GM18873 (cell line): ENCODE results near the gene ZNF507.
"Not testable (repeated sequence)": the region's sequence is repeated elsewhere in the genome, so short reads cannot be mapped to it uniquely, and the experiment has no call there.

ENCODE experiments used
- ATAC-seq: cut with Tn5 transposase; IDR thresholded peaks from one replicate; pipeline ENCODE4 v1.9.1; 2021; ENCODE audit warnings: mild to moderate bottlenecking, moderate library complexity, moderate number of reproducible peaks; ENCODE audit not compliant: unreplicated experiment, low FRiP score

Gene ZNF507

DNA sequence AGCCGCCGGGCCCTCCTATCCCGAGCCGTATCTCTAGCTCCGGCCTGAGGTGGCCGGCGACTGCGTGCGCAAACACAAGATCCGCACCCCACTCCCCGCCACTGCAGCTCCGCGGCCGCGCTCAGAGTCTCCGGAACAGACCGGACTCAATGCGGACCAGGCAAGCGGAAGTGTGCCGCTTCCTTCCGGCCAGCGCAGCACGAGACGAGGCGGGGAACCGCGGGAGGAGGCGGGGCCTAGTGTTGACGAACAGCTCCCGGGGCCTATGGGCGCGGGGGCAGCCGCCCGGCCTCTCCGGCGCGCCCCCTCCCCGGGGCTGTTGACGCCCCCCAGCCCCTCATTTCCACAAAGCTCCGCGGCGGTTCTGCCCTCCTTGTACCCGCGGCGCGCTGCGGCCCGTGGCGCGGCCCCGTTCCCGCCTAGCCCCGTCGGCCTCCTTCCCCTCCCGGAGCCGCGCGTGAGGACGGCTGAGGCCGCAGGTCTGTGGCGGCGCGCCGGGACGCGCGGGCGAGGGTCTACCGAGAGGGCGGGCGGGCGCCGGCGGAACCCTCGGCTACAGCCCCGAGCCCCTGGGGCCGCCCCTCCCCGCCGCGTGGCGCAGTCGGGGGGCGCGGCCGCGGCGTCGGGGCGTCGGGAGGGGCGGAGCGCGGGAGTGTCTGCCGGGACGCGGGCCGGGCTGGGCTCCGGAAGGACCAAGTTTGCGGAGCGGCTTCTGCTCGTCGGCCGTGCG is 60.2 kb downstream of the ZNF507 start, which contains the start of gene DPY19L3:
Gene DPY19L3, plus strand, starts transcription at position 340 of the 730 bp plus-strand sequence. CDS start 2,484 bp downstream, outside the sequence.
- ATAC-seq: peak; percentile 88

DNA sequence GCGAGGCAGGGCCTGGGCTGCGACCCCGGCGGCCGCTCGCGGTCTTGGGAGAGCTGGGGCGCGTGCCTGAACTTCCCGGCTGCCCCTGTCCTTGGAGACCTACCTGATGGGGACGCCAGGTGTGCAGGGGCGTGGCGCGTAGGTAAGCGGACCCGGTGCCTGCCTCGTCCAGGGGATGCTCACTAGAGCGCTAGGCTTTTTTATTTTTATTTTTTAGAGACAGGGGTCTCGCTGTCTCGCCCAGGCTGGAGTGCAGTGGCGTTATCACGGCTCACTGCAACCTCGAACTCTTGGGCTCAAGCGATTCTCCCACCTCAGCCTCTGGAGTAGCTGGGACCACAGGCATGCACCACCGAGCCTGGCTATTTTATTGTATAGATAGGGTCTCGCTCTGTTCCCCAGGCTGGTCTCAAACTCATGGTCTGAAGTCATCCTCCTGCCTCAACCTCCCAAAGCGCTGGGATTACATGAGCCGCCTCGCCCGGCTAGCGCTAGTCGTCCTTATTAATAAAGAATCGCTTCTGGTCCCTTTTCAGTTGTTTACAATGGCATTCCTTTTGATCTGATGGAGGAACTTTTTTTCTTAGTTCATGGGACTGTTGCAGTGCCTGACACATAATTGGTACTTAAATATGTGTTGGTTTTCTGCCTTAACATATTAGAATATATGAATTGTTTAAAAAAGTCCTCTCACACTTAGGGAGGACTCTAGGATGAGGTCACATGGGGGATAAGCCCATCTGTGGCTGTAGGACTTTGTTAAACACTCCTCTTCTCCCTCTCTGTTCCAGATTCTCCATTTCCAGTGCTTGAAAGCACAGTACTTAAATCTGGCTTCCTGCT is 61.0 kb downstream of the ZNF507 start:
- ATAC-seq: no peak

GRCh38 chr19:32407004-32407992 is 61.9 kb downstream of the ZNF507 start:
- ATAC-seq: no peak

DNA sequence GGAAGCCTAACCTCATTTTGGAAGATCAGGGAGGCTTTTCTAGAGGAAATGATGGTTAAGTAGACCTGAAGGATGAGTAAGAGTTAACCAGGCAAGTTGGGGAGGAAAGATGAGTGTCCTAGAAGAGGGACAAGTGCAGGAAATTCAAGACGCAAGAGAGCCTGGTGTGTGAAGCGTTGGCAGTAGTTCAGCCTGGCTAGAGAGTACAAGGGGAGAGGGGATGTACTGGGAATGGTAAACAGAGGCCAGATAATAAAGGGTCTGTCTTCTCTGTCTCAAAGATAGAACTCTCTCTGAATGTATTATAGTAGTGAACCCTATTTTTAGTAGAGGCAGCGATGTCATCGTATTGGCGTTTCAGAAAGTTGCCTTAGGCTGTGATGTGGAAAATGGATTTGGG is 69.8 kb downstream of the ZNF507 start:
- no peak for ATAC-seq

DNA sequence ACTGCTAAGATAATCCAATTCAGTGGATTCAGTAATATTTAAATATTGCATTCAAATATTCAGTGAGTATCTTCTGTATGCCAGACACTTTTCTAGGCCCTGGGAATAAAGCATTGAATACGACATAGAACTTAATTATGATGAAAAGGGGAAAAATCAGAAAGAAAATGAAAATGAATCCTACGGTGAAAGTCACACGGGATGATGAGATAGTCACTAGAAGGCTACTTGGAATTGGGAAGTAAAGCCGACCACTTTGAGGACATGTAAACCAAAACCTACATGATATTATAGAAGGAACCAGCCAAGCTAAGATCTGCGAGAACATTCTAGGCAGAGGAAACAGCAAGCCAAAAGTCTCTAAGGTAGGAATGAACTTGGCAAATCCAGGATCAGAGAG is 70.3 kb downstream of the ZNF507 start:
- no peak for ATAC-seq

- ATAC-seq: no peak
Observed at GRCh38 chr19:32416749-32417456, 71.5 kb downstream of the ZNF507 start.

GRCh38 chr19:32418155-32418554 is 72.7 kb downstream of the ZNF507 start:
- ATAC-seq: no peak

GRCh38 chr19:32421589-32422361 is 76.4 kb downstream of the ZNF507 start:
- ATAC-seq: no peak

- ATAC-seq: no peak
Observed at GRCh38 chr19:32422435-32422834, 77.0 kb downstream of the ZNF507 start.

DNA sequence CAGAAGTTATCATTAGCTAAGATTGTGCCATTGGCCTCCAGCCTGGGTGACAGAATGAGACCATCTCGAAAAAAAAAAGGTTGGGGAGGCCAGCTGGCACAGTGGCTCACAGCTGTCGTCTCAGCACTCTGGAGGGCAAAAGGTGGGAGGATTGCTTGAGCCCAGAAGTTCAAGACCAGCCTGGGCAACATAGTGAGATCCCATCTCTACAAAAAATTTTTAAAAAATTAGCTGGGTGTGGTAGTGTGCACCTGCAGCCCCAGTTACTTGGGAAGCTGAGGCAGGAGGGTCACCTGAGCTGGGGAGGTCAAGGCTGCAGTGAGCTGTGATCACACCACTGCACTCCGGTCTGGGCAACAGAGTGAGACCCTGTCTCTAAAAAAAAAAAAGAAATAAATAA is 78.5 kb downstream of the ZNF507 start:
- ATAC-seq: not testable (repeated sequence)

DNA sequence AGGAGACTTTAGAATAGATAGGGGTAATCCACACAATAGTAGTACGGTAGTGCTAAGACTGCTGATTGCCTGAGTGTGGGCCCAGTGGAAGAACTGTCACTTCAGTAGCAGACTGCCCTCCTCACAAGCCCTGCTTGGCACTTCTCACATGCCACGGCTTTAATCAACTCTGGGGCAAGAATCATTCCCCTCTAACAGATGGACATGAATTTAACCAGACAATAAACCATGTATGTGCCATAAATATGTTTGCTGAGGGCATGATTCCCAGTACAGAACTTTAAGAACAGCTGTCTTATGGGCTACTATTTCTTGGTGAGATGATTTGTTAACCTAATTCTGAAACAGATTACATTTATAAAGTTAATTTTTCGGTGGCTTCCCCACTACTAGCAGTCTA is 82.1 kb downstream of the ZNF507 start:
- no peak for ATAC-seq

GRCh38 chr19:32436692-32437091 is 91.3 kb downstream of the ZNF507 start:
- no peak for ATAC-seq

GRCh38 chr19:32437096-32437495 is 91.7 kb downstream of the ZNF507 start:
- no peak for ATAC-seq
